Right renal cortex interstitium (tissue), 3 donors: ENCODE data around the gene LBH. TPM values are rescaled to one million over a fixed set of nuclear protein-coding genes. Genes with fewer than 3 reads are reported as not detected.

ENCODE experiments used
- DNase-seq, 3 donors: peaks; one replicate each; pipeline ENCODE4 v3.0.0-alpha.2; 2013; ENCODE audit warnings: low read depth in 3 of 3, low spot score in 2 of 3
- polyA plus RNA-seq, 3 donors: library from polyadenylated mRNA; unstranded; fragments of 120-200 nt; gene quantifications; one replicate each; pipeline ENCODE4 v1.2.1, GENCODE V29; 2013; ENCODE audit not compliant: insufficient read length in 3 of 3

LBH gene
- polyA plus RNA-seq, 3 donors: 97.9 to 120 (median 106) TPM

GRCh38 chr2:30270166-30270565, 38.8 kb downstream of the LBH start:
- DNase-seq: no peak

- DNase-seq: no peak
Observed at GRCh38 chr2:30271301-30271700, 40.0 kb downstream of the LBH start.

- no peak for DNase-seq
Observed at GRCh38 chr2:30272286-30272685, 41.0 kb downstream of the LBH start.

- DNase-seq: no peak
Observed at GRCh38 chr2:30272761-30273573, 41.6 kb downstream of the LBH start.

- no peak for DNase-seq
Observed at GRCh38 chr2:30273574-30273929, 42.2 kb downstream of the LBH start.

GRCh38 chr2:30275256-30275655, 43.9 kb downstream of the LBH start:
- no peak for DNase-seq

- DNase-seq: no peak
Observed at GRCh38 chr2:30276455-30276911, 45.1 kb downstream of the LBH start.

- no peak for DNase-seq
Observed at GRCh38 chr2:30277582-30277981, 46.2 kb downstream of the LBH start.

GRCh38 chr2:30278419-30278818, 47.1 kb downstream of the LBH start:
- DNase-seq: no peak

- no peak for DNase-seq
Observed at GRCh38 chr2:30280596-30281434, 49.5 kb downstream of the LBH start.

GRCh38 chr2:30282081-30282480, 50.7 kb downstream of the LBH start:
- DNase-seq: no peak

GRCh38 chr2:30282721-30283120, 51.4 kb downstream of the LBH start:
- no peak for DNase-seq

- no peak for DNase-seq
Observed at GRCh38 chr2:30283931-30284565, 52.7 kb downstream of the LBH start.

- no peak for DNase-seq
Observed at GRCh38 chr2:30285758-30286157, 54.4 kb downstream of the LBH start.

GRCh38 chr2:30287190-30287840, 56.0 kb downstream of the LBH start:
- DNase-seq: no peak

GRCh38 chr2:30287857-30288513, 56.7 kb downstream of the LBH start:
- DNase-seq: no peak

- no peak for DNase-seq
Observed at GRCh38 chr2:30288561-30288960, 57.2 kb downstream of the LBH start.

- DNase-seq: no peak
Observed at GRCh38 chr2:30293303-30293921, 62.1 kb downstream of the LBH start.

- no peak for DNase-seq
Observed at GRCh38 chr2:30294133-30294532, 62.8 kb downstream of the LBH start.

GRCh38 chr2:30296496-30296895, 65.2 kb downstream of the LBH start:
- no peak for DNase-seq
